CD14-positive monocyte (primary cell): ENCODE data around the gene DDAH1. TPM values are rescaled to one million over a fixed set of nuclear protein-coding genes. Genes with fewer than 3 reads are reported as not detected.

Experiments used
- DNase-seq, 3 donors: peaks; one replicate each; pipeline ENCODE4 v3.0.0-alpha.2; 2011 to 2022
- H2AFZ ChIP-seq: 2 replicates; pipeline ENCODE4 v1.6.0; 2012; ENCODE audit warnings: mild to moderate bottlenecking, low read depth, low read length, inconsistent platforms; ENCODE audit not compliant: insufficient read depth, poor library complexity, severe bottlenecking
- H3K27ac ChIP-seq, 2 donors: 1 replicate in 1 of 2; 2 replicates in 1 of 2; pipeline ENCODE4 v1.5.1; 2012 to 2013; ENCODE audit warnings: low read length in 2 of 2, control low read depth in 1 of 2, inconsistent platforms in 1 of 2, low read depth in 1 of 2, mild to moderate bottlenecking in 1 of 2
- H3K27me3 ChIP-seq, 2 donors: one replicate each; pipeline versions ENCODE4 v1.6.0 to v1.6.1; 2011 to 2013; ENCODE audit warnings: low read length in 2 of 2; ENCODE audit not compliant: control insufficient read depth in 2 of 2, insufficient read depth in 2 of 2
- H3K36me3 ChIP-seq, 2 donors: replicated peaks in 1 of 2; 1 replicate in 1 of 2; 2 replicates in 1 of 2; pipeline versions ENCODE4 v1.5.1 to v1.6.1; 2012 to 2013; ENCODE audit warnings: low read length in 2 of 2, control low read depth in 1 of 2, inconsistent platforms in 1 of 2, mild to moderate bottlenecking in 1 of 2; ENCODE audit not compliant: insufficient read depth in 2 of 2, control insufficient read depth in 1 of 2
- H3K4me1 ChIP-seq, 2 donors: 1 replicate in 1 of 2; 2 replicates in 1 of 2; pipeline versions ENCODE4 v1.5.1 to v1.6.1; 2012 to 2013; ENCODE audit warnings: low read length in 2 of 2, control low read depth in 1 of 2, inconsistent platforms in 1 of 2, mild to moderate bottlenecking in 1 of 2, moderate library complexity in 1 of 2; ENCODE audit not compliant: insufficient read depth in 2 of 2, control insufficient read depth in 1 of 2
- H3K4me2 ChIP-seq: replicated peaks from 2 replicates; pipeline ENCODE3; 2012; ENCODE audit warnings: low read length, moderate library complexity, mild to moderate bottlenecking; ENCODE audit not compliant: poor library complexity, severe bottlenecking; ENCODE audit errors: extremely low read depth
- H3K4me3 ChIP-seq, 3 experiments: fragments of 200-600 bp in 1 of 3; sonication (generic) in 1 of 3; replicated peaks in 1 of 3; 1 replicate in 2 of 3; 2 replicates in 1 of 3; pipeline ENCODE4 v1.5.1; 2011 to 2013; ENCODE audit warnings: low read length in 3 of 3, mild to moderate bottlenecking in 3 of 3, control low read depth in 2 of 3, low read depth in 2 of 3, inconsistent platforms in 1 of 3, moderate library complexity in 1 of 3
- H3K79me2 ChIP-seq: 2 replicates; pipeline ENCODE4 v1.6.0; 2012; ENCODE audit warnings: mild to moderate bottlenecking, control low read depth, inconsistent platforms, low read length, moderate library complexity; ENCODE audit not compliant: insufficient read depth
- H3K9ac ChIP-seq: 2 replicates; pipeline ENCODE4 v1.6.0; 2017; ENCODE audit warnings: low read length, mild to moderate bottlenecking; ENCODE audit not compliant: insufficient read depth, poor library complexity, severe bottlenecking
- H3K9me3 ChIP-seq, 2 donors: replicated peaks in 1 of 2; 1 replicate in 1 of 2; 2 replicates in 1 of 2; pipeline versions ENCODE4 v1.5.1 to v1.6.1; 2012 to 2013; ENCODE audit warnings: low read length in 2 of 2, control low read depth in 1 of 2; ENCODE audit not compliant: control insufficient read depth in 1 of 2, insufficient read depth in 1 of 2
- H4K20me1 ChIP-seq: 2 replicates; pipeline ENCODE4 v1.6.0; 2012; ENCODE audit warnings: mild to moderate bottlenecking, low read length, control low read depth, moderate library complexity; ENCODE audit not compliant: insufficient read depth
- H3K27ac Mint-ChIP-seq, 7 donors: one replicate each; pipeline ENCODE4 v1.8.0; 2020; ENCODE audit warnings: mild to moderate bottlenecking in 7 of 7, mixed read lengths in 7 of 7, moderate library complexity in 6 of 7, inconsistent platforms in 2 of 7
- H3K27me3 Mint-ChIP-seq, 3 donors: one replicate each; pipeline ENCODE4 v1.8.0; 2021 to 2022; ENCODE audit warnings: low read depth in 3 of 3, mild to moderate bottlenecking in 3 of 3, mixed read lengths in 3 of 3, moderate library complexity in 3 of 3, inconsistent platforms in 1 of 3
- H3K36me3 Mint-ChIP-seq, 2 donors: one replicate each; pipeline ENCODE4 v1.8.0; 2020; ENCODE audit warnings: mixed read lengths in 2 of 2, inconsistent platforms in 1 of 2, mild to moderate bottlenecking in 1 of 2
- H3K4me1 Mint-ChIP-seq: one replicate; pipeline ENCODE4 v1.8.0; 2020; ENCODE audit warnings: mild to moderate bottlenecking, mixed read lengths
- H3K4me3 Mint-ChIP-seq, 2 donors: one replicate each; pipeline ENCODE4 v1.8.0; 2020; ENCODE audit warnings: mild to moderate bottlenecking in 2 of 2, mixed read lengths in 2 of 2, moderate library complexity in 1 of 2
- H3K9me3 Mint-ChIP-seq, 7 donors: one replicate each; pipeline ENCODE4 v1.8.0; 2020 to 2022; ENCODE audit warnings: mixed read lengths in 7 of 7, mild to moderate bottlenecking in 6 of 7, moderate library complexity in 6 of 7, inconsistent platforms in 2 of 7
- CTCF ChIP-seq: fragments of 200-600 bp; IDR thresholded peaks from one replicate; pipeline ENCODE4 v1.8.0; 2022; ENCODE audit warnings: antibody characterized with exemption, mild to moderate bottlenecking
- WGBS: methylation state at CpG from one replicate; pipeline ENCODE4 v1.1.5; 2013; ENCODE audit warnings: missing lambda C conversion rate; ENCODE audit not compliant: insufficient coverage; 5-methylcytosine and 5-hydroxymethylcytosine counted together
- intact Hi-C, 2 donors: fragments of 100-400 bp; cut with micrococcal nuclease; formaldehyde crosslinking; loops; one replicate each; pipeline versions ENCODE4 v1.15.0 to v1.15.1; 2023
- polyA plus RNA-seq, 3 donors: library from polyadenylated mRNA; depleted of rRNA in 1 of 3; unstranded in 2 of 3; stranded (reverse) in 1 of 3; fragments of 300-500 nt in 2 of 3; fragments of >200 nt in 1 of 3; fragmentation: Illumina TruSeq in 2 of 3; gene quantifications; 1 replicate in 2 of 3; 2 replicates in 1 of 3; pipeline ENCODE4 v1.2.3, GENCODE V29; 2012 to 2021

Gene DDAH1
- polyA plus RNA-seq, 3 donors, result not detected

- peaks cover 5 to 9% of the 10 kb centered on the region in 2 donors for H3K9me3 ChIP-seq
- no peaks in the 10 kb centered on the region for H3K4me1 ChIP-seq
- DNase-seq, result no peak
- no peaks in the 10 kb centered on the region for H3K27me3 ChIP-seq
- H3K4me3 ChIP-seq, result no peak overlapping the region
- H3K79me2 ChIP-seq, result no peaks in the 10 kb centered on the region
- Mint-ChIP-seq H3K4me3 (no peak overlapping the region), H3K9me3 (peaks cover 4 to 15% (median 10%) of the 10 kb centered on the region in 7 donors), H3K27me3 (peaks cover 0 to 2% (median 1%) of the 10 kb centered on the region in 3 donors), H3K4me1 (no peaks in the 10 kb centered on the region), H3K36me3 (no peaks in the 10 kb centered on the region), H3K27ac (no peak overlapping the region)
- H2AFZ ChIP-seq, result no peak overlapping the region
- intact Hi-C loops, result no loop called here
- H3K4me2 ChIP-seq, result no peak overlapping the region
- H3K9ac ChIP-seq, result no peak overlapping the region
- no peak overlapping the region for H3K27ac ChIP-seq
- WGBS, result no CpG with 5 or more reads among the region's 3 CpGs
- no peaks in the 10 kb centered on the region for H3K36me3 ChIP-seq
- H4K20me1 ChIP-seq, result no peaks in the 10 kb centered on the region
- TF ChIP-seq CTCF, result no peak
Observed at GRCh38 chr1:85417876-85418275, 47.1 kb downstream of the DDAH1 start.

- peaks cover 5 to 9% of the 10 kb centered on the region in 2 donors for H3K9me3 ChIP-seq
- no peak for TF ChIP-seq CTCF
- H3K4me1 ChIP-seq, result no peaks in the 10 kb centered on the region
- H3K9me3 Mint-ChIP-seq, result peaks cover 4 to 15% (median 10%) of the 10 kb centered on the region in 7 donors
- no peak overlapping the region for H2AFZ ChIP-seq
- H3K27ac Mint-ChIP-seq, result no peak overlapping the region
- peaks cover 0 to 2% (median 1%) of the 10 kb centered on the region in 3 donors for H3K27me3 Mint-ChIP-seq
- no peak overlapping the region for H3K4me2 ChIP-seq
- H3K27me3 ChIP-seq, result no peaks in the 10 kb centered on the region
- no peak overlapping the region for H3K4me3 ChIP-seq
- no peaks in the 10 kb centered on the region for H3K79me2 ChIP-seq
- H3K9ac ChIP-seq, result no peak overlapping the region
- H3K27ac ChIP-seq, result no peak overlapping the region
- intact Hi-C loops, result no loop called here
- no peak overlapping the region for H3K4me3 Mint-ChIP-seq
- no peaks in the 10 kb centered on the region for H3K4me1 Mint-ChIP-seq
- H3K36me3 Mint-ChIP-seq, result no peaks in the 10 kb centered on the region
- WGBS, result 56% methylated on average over 3 of the region's 5 CpGs
- no peaks in the 10 kb centered on the region for H3K36me3 ChIP-seq
- no peaks in the 10 kb centered on the region for H4K20me1 ChIP-seq
- no peak for DNase-seq
Observed at GRCh38 chr1:85417017-85417416, 47.9 kb downstream of the DDAH1 start.
